D721Med (cell line): ENCODE measurements around the gene ZRANB2.

Experiments used
- DNase-seq: peaks from one replicate; pipeline ENCODE4 v3.0.0; 2011; ENCODE audit warnings: low spot score; ENCODE audit not compliant: insufficient read length
- FAIRE-seq: peaks from 2 replicates; lab custom pipeline; 2011; peaks lifted over from hg19 to GRCh38; lab: Jason Lieb, UNC
- TF ChIP-seq, protein P1 (sequence below): IDR thresholded peaks from 2 replicates; pipeline ENCODE4 v1.5.1; 2012; ENCODE audit warnings: mild to moderate bottlenecking, control low read depth; ENCODE audit not compliant: insufficient read depth; ENCODE audit errors: missing control alignments

Gene ZRANB2

DNA sequence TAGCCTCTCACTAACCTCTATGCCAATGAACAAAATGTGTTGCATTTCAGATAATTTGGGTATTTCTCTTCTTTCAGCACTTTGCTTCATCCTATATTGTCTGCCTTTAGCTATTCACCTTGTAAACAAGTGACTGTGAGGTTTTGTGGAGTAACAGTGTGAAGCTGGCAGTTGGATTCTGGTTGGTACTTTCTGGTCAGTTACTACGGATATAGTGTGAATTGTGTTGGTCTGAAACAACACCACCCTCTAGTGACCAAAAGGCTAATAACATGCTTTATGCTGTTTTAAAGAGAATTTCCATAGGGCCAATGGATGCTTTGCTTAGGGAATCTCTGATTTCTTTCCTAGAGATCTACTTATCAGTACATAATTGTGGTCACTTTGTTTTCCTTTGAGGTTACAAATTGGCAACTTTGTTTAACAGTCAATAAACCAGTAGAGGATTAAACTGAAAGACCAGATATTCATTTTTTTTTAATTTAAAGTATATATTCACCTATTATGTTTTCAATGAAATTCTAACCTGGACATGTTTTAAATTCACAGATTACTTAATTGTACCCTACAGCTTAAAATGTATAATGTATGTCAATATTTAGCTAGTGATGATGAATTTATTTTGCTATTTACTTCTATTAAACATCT lies 30.8 kb downstream of the ZRANB2 start:
- FAIRE-seq (peak; percentile 94), DNase-seq (no peak)
- TF ChIP-seq, protein P1, sequence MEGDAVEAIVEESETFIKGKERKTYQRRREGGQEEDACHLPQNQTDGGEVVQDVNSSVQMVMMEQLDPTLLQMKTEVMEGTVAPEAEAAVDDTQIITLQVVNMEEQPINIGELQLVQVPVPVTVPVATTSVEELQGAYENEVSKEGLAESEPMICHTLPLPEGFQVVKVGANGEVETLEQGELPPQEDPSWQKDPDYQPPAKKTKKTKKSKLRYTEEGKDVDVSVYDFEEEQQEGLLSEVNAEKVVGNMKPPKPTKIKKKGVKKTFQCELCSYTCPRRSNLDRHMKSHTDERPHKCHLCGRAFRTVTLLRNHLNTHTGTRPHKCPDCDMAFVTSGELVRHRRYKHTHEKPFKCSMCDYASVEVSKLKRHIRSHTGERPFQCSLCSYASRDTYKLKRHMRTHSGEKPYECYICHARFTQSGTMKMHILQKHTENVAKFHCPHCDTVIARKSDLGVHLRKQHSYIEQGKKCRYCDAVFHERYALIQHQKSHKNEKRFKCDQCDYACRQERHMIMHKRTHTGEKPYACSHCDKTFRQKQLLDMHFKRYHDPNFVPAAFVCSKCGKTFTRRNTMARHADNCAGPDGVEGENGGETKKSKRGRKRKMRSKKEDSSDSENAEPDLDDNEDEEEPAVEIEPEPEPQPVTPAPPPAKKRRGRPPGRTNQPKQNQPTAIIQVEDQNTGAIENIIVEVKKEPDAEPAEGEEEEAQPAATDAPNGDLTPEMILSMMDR = peak; percentile 84

DNA sequence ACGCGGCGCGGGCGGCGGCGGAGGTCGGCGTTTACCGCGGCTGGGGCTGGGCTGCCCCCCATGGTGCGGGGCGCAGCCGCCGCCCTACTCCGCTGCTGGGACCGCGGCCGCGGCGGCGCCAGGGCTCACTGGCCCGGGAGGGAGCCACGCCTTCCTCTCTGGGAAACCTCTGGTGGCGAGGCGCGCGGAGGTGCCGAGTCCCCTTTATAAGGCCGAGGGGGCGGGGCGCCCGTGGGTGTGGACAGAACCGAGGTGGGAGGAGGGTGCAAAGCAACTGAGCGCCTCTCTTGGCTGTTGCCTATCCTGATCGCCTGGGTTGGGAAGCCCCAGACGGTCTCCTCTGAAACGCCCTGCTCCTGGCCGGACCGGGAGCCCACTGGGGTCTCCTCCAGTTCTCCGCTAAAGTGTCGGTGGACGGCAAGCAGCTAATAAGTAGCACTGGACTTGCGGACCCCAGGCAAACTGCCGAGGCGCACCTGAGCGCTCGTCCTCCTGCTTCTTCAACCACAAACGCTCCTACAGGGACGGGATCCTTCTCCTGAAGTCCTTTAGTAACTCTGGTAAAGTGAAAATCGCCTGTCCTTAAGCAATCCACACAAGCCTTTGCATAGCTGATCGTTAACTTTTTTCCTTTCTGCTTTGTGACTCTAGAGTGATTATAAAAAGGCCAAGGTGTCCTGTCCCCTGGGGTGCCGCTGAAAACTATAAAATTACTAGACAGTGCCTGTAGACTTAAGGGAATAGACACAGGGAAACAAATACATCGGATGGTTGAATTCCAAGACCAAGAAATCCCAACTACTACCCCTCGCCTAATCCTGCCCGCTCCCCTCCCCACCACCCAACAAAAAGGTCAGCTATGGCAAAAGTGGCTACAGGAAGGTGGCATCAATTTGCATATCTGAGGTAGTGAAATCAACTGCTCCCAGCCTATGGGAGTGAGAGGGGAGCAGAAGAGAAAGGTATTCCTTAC lies 32.9 kb downstream of the ZRANB2 start, which contains the start of gene PTGER3:
TSS of gene PTGER3 (minus strand) at position 182 of the 973 bp plus-strand sequence. CDS start 239 bp downstream, outside the sequence.
- DNase-seq (no peak), FAIRE-seq (no peak)
- TF ChIP-seq, protein P1 = no peak

DNA sequence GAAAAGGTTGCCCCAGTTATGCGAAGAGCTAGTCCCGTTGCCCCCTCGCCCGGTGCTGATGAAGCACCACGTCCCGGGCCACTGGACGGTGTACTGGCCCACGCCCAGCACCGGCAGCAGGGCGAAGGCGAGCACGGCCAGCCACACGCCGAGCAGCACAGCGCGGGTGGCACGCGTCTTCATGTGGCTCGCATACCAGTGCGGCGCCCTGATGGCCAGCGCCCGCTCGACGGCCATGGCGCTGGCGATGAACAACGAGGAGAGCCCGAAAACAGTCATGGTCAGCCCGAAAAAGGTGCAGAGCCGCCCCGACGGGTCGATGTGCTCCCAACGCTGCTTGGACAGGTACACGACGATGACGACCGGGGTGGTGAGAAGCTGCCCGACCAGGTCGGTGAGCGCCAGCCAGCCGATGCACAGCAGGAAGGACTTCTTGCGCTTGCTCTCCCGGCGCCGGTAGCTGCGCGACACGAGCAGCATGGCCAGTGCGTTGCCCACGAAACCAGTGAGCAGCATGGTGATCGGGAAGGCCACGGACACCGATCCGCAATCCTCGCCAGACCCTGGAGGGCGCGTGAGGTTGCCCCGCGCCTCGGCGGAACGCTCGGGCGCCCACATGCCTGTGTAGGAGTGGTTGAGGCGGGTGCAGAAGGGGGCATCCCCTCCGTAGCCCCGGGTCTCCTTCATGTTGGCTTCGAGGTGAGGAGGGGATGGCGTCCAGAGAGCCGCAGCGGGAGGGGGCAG lies 33.8 kb downstream of the ZRANB2 start:
- FAIRE-seq = no peak
- DNase-seq = no peak
- TF ChIP-seq, protein P1 = no peak

DNA sequence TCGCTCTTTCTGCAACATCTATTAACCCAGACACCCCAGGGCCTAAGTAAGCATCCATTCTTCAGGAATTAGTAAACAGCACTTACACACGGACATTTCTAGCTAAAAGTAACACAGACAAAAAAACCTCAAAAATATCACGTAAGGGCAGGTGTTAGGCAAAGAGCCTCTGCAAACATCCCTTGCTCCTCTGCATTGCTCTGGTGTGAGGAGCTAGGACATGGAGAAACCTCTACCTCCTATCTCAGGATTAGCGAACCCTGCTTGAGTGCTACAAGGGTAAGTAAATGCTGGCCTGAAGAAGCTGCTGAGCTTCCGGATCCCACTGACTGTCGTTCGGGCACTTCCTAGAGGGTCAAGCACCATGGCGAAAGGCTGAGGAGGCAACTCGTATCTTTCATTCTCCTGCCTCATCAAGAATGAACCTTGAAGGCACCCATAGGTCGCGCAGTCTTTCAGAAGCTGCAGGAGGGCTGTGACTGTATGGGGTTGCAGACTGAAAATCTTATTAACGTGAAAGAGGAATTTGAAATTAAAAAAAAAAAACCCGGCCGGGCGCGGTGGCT lies 35.3 kb downstream of the ZRANB2 start:
- FAIRE-seq = no peak
- TF ChIP-seq, protein P1 = no peak
- no peak for DNase-seq

DNA sequence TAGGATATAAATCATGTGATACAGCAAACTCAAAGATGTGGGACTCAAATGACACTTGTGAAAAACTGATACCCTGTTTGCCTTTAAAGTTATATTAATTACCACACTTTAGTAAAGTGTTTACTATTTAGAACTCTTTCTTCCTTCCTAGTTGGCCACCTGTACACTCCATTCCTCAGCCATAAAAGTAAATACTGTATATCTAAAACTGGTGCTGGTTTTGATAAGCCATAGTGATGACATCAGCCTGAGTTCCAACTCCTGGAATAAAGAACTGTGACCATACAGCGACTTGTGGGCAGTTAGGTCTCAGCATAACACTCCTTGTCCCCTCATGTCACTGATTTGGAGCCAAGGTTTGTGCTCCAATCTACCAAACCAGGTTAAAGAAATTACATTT lies 36.0 kb downstream of the ZRANB2 start:
- no peak for FAIRE-seq
- DNase-seq = no peak
- TF ChIP-seq, protein P1 = no peak

DNA sequence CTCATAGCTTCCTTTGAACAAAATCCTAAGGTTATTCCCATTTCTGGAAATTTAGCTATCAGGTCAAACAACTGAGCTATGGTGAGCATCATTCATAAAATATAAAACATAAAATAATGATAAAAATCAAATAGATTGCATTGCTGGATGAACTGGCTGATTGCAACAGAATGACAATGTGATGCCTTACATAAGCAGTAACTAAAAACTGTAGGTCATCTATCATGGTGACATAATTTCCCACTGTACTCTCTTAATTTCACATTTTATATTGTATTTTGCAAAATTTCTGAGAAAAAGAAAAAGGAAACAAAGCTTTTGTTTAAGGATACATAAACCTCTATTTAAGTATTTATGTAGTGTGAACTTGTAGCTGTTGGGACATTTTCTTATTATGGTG lies 37.8 kb downstream of the ZRANB2 start:
- TF ChIP-seq, protein P1 = no peak
- no peak for FAIRE-seq
- no peak for DNase-seq
